ENCODE data around the gene TAS2R39. TPM values are rescaled to one million over a fixed set of nuclear protein-coding genes. Genes with fewer than 3 reads are reported as not detected.
"Not testable (repeated sequence)": the region's sequence is repeated elsewhere in the genome, so short reads cannot be mapped to it uniquely, and the experiment has no call there.

The TAS2R39 gene
- total RNA-seq (2014; rRNA removed; shearing (Covaris generic); ENCODE audit: low replicate concordance), result not detected in 2 replicates

DNA sequence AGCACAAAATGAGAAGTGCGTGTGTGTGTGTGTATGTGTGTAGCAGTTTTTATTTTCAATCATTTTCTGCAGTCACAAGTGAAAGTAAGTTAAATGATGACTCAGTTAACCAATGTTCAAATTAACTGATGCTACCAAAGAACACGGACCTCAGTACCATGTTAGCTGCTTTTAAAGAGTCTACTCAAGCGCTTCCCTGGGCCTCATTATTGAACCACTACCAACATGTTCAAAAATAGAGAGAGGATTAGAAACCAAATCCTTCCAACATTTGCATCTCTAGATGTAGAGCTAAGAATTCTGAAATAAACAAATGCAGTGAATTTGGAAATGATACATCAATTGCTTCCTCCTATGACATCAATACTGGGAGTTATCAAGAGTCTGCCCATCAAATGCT, at the start of gene TAS2R39:
TSS of gene TAS2R39 (plus strand) at position 396 of the 400 bp plus-strand sequence. CDS start at position 396, 0 bp downstream.
- DNase-seq, result no peak
- Histone ChIP-seq H3K4me3 (no peak within 1 kb of the TSS), H3K36me3 (no peaks in the 10 kb centered on the region), H3K9me3 (no peaks in the 10 kb centered on the region), H3K27me3 (no peaks in the 10 kb centered on the region)

DNA sequence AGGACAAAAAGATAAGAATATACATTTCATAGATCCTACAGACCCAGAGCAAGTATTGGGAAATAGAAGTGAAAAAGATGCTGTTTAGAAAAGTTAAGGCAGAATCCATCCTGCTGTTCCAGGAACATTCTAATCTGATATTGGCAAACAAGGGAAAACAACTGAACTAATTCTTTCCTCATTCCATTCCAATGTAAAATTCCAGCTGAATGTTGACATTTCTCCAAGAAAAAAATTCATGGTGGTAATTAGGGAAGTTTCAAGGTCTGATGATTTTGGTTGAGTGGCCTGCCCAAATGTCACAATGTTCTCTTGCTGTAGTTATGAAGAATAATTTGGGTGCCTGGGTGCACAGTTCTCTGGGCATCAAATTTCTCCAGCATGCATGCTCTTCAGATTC, 36.1 kb upstream of the TAS2R39 start:
- no peak overlapping the region for H3K4me3 ChIP-seq
- H3K36me3 ChIP-seq, result no peaks in the 10 kb centered on the region
- no peak for DNase-seq
- H3K9me3 ChIP-seq, result no peaks in the 10 kb centered on the region
- H3K27me3 ChIP-seq, result no peaks in the 10 kb centered on the region

DNA sequence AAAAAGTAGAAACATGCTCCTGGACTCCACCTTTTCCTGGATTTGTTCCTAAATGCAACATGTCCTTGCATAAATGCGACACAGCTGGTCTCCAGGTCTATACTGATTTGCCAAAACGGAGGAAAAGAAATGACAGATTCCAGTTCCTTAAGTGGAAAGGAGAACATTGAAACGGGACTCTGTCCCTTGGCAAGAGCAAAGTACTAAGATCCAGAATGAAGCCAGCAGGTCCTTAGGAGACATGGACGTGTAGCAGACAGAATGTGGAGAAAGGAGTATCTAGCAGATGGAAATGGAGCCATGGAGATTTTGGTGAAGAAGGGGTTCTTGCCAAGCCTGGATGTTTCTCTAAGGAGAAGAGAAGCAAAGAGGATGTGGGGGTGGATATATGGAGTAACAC, 35.2 kb upstream of the TAS2R39 start:
- Histone ChIP-seq H3K27me3 (no peaks in the 10 kb centered on the region), H3K9me3 (no peaks in the 10 kb centered on the region), H3K36me3 (no peaks in the 10 kb centered on the region), H3K4me3 (no peak overlapping the region)
- DNase-seq, result no peak

DNA sequence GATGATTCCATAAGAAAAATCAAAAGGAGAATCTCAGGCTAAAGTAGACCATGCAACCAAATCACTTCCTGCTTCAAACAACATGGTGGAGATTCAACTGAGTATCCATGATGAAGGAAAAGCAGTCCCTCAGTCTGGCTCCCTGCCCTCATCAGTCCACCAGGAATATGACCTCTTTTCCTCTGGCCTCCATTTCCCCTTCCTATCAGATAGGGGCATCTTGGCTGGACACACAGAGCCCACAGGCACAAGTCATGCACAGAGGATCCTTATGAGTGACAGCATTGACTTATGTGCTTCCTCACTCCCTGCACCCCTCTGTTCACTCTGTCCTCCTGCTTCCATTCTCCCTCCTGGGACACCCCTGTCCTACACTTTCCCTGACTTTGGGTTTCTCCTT, 34.6 kb upstream of the TAS2R39 start:
- Histone ChIP-seq H3K4me3 (no peak overlapping the region), H3K36me3 (no peaks in the 10 kb centered on the region), H3K27me3 (no peaks in the 10 kb centered on the region), H3K9me3 (no peaks in the 10 kb centered on the region)
- DNase-seq, result no peak

DNA sequence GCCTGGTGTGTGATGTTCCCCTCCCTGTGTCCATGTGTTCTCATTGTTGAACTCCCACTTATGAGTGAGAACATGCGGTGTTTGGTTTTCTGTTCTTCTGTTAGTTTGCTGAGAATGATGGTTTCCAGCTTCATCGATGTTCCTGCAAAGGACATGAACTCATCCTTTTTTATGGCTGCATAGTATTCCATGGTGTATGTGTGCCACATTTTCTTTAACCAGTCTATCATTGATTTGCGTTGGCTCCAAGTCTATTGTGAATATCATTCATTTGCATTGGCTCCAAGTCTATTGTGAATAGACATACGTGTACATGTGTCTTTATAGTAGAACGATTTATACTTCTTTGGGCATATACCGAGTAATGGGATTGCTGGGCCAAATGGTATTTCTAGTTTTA, 32.5 kb upstream of the TAS2R39 start:
- H3K36me3 ChIP-seq, H3K4me3 ChIP-seq, DNase-seq, H3K9me3 ChIP-seq, H3K27me3 ChIP-seq: not testable (repeated sequence)

DNA sequence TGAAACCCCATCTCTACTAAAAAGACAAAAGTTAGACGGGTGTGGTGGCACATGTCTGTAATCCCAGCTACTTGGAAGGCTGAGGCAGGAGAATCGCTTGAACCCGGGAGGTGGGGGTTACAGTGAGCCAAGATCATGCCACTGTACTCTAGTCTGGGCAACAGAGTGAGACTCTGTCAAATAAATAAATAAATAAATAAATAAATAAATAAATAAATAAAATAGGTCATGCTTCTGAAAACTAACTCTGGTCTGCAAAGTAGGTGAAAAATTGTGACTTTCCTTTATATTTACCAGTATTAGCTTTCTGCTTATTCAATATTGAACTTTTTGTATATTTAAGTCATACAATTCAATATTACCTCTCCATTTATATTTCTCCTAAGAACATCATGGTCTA, 24.6 kb upstream of the TAS2R39 start:
- H3K4me3 ChIP-seq, H3K27me3 ChIP-seq, H3K9me3 ChIP-seq, H3K36me3 ChIP-seq, DNase-seq: not testable (repeated sequence)

DNA sequence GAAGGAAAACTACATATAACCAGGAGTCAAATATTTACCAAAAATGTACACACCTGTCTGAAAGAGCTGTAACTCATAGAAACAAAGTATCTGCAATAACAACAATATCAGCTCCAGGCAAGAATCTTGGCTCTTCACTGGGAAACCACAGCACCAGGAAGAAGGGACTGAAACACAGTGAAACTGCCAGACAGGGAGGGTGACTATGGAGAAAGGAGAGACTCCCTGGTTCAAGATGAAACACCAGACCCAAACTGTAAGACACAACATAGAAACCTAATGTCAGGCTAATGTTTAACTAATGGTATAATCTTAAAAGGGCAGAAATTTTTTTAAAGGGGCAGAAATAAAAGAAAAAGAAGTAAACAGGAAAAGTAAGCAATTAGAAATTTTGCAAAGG, 11.5 kb upstream of the TAS2R39 start:
- no peaks in the 10 kb centered on the region for H3K9me3 ChIP-seq
- H3K27me3 ChIP-seq, result no peaks in the 10 kb centered on the region
- DNase-seq, result no peak
- no peaks in the 10 kb centered on the region for H3K36me3 ChIP-seq
- H3K4me3 ChIP-seq, result no peak overlapping the region

DNA sequence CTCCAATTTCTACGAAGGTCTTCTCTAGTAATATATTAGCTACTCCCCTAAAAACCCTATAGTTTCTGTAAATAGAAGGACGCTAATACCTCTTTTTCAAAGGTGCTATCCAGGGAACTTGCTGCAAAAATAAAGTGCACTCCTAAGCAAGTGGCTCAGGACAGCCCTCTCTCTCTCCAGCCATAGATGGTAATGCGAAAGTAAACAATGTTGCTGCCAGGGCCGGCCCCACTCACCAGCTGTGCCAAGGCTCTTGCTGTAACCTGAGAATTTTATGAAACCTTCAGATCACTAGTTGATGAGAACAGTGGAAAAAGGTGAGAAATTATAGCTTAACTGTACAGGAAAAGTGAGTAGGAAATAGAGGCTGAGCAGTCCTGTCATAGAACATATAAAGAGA, 10.9 kb upstream of the TAS2R39 start:
- Histone ChIP-seq H3K9me3 (no peaks in the 10 kb centered on the region), H3K36me3 (no peaks in the 10 kb centered on the region), H3K27me3 (no peaks in the 10 kb centered on the region), H3K4me3 (no peak overlapping the region)
- peak; percentile 50 for DNase-seq

DNA sequence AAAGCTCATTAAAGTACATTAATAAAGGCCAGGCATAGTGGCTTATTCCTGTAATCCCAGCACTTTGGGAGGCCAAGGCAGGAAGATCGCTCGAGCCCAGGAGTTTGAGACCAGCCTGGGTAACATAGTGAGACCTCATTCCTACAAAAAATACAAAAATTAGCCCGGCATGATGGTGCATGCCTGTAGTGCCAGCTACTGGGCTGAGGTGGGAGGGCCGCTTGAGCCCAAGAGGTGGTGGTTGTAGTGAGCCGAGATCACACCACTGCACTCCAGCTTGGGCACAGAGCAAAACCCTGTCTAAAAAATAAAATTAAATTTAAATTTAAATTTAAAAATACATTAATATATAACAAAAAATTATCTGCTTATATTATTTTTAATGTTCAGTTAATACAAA, 7.1 kb upstream of the TAS2R39 start:
- H3K27me3 ChIP-seq, result no peaks in the 10 kb centered on the region
- H3K9me3 ChIP-seq, result no peaks in the 10 kb centered on the region
- no peaks in the 10 kb centered on the region for H3K36me3 ChIP-seq
- no peak overlapping the region for H3K4me3 ChIP-seq
- no peak for DNase-seq

DNA sequence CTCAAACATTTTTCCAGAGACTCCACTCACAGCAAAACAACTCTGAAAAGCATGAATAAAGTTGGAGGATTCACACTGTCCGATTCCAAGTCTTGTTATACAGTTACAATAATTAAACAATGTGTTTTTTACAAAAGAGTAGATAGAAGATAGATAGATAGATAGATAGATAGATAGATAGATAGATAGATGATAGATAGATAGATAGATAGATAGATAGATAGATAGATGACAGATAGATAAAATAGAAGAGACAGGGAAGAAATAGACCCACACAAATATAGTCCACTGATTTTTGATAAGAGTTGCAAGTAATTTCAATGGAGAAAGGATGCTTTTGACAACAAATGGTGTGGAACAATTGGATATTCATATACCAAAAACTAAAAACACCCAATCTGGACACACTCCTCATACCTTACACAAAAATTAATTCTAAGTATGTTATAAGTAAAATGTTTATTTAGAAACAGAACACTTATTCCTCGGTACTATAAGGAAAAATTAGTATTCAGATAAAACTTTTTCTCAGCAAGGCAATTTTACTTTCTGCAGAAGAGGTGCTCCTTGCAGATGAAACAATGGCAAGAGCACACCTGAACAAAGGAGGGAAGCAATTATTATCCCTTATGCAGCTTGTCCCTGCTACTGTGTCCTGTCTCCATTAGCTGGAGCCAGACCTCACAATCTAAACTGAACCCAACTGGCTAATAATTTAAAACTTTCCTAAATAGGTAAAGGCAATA, 5.7 kb upstream of the TAS2R39 start:
- Histone ChIP-seq H3K36me3 (no peaks in the 10 kb centered on the region), H3K9me3 (no peaks in the 10 kb centered on the region), H3K4me3 (no peak overlapping the region), H3K27me3 (no peaks in the 10 kb centered on the region)
- no peak for DNase-seq

DNA sequence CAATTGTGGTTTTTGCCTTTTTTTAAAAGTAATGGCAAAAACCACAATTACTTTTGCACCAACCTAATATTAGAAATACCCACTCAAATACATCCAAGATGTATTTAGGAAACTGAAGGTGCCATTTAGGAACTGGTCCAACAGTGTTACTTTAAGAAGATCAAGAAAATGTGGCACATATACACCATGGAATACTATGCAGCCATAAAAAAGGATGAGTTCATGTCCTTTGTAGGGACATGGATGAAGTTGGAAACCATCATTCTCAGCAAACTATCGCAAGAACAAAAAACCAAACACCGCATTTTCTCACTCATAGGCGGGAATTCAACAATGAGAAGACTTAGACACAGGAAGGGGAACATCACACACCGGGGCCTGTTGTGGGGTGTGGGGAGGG, 2.4 kb upstream of the TAS2R39 start:
- H3K9me3 ChIP-seq, H3K36me3 ChIP-seq, DNase-seq, H3K4me3 ChIP-seq, H3K27me3 ChIP-seq: not testable (repeated sequence)

DNA sequence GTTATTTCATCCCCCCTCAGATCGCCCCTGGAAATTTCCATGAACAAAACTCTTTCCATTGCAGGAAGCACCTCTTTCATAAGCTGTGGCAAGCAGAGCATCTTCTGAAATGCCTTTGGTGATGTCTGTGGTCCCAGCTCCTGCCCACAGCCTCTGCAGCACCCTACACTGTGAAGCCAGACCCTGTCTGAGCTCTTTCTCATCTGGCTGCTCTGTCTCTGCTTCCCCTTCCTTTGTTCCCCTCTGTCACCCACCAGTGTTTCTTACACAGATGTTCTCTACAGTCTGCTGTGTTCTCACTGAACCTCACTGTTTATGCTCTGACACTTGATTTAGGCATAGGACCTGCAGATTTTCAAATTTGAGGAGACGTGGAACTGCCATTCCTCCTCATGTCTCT, 1.9 kb upstream of the TAS2R39 start:
- Histone ChIP-seq H3K36me3 (no peaks in the 10 kb centered on the region), H3K9me3 (no peaks in the 10 kb centered on the region), H3K4me3 (no peak overlapping the region), H3K27me3 (no peaks in the 10 kb centered on the region)
- no peak for DNase-seq

DNA sequence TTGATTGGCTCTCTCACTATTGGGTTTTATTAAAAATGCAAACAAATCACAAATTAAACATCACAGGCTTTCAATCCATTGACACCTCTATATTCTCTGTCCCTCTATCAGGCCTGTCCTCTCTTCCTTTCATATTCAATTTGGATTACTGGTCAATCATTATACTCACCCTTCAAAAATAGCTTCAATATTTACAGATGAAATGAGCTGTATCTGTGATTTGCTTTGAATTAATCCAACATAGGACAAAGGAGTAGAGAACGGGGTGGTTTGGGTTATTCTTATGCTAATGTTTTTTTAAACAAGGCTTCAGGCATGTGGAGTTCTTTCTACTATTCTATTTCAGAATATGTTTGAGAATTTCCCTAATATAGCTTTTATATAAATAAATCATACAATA, 2.3 kb downstream of the TAS2R39 start:
- Histone ChIP-seq H3K27me3 (no peaks in the 10 kb centered on the region), H3K9me3 (no peaks in the 10 kb centered on the region), H3K36me3 (no peaks in the 10 kb centered on the region), H3K4me3 (no peak overlapping the region)
- no peak for DNase-seq

DNA sequence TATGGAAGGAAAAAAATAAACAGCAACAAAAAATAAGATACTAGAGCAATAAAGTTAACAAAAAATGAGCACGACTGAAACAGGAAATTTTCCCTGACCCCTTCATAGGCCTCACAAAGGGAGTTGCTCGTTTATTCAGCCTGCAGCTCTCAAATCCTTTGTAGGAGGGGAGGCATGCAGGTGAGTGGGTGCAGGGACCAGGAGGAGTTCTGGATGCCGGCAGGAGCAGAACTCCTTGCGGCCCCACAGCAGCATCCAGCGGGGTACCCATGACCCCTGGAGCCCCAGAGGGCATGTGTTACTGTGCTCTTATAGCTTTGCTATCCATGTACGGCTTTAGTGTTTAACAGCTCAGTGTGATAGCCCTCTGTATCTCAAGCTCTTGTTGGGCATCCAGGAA, 5.8 kb downstream of the TAS2R39 start:
- no peak overlapping the region for H3K4me3 ChIP-seq

DNA sequence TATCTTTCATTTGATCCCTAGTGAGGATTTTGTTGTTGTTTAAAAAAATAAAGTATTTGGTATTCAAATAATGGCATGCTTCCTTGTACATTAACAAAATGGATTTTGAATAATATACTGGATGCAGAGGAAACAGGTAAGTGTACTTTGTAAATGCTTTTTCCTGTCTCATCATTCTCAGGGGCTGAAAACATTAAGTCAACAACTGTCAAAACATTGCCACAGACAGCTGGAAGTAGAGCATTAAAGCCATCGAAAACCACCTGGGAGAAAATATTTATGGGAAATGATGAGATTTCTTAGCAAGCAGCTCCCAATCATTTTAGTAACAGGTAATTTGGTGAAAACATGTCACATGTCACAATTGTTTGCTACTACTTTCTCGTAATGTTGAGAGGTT, 10.7 kb downstream of the TAS2R39 start:
- Histone ChIP-seq H3K27me3 (no peaks in the 10 kb centered on the region), H3K36me3 (no peaks in the 10 kb centered on the region), H3K9me3 (no peaks in the 10 kb centered on the region), H3K4me3 (no peak overlapping the region)
- DNase-seq, result no peak

More for the DNA sequence above, 5.8 kb downstream of the TAS2R39 start:
- no peaks in the 10 kb centered on the region for H3K9me3 ChIP-seq
- H3K36me3 ChIP-seq, result no peaks in the 10 kb centered on the region
- no peak for DNase-seq
- H3K27me3 ChIP-seq, result no peaks in the 10 kb centered on the region

DNA sequence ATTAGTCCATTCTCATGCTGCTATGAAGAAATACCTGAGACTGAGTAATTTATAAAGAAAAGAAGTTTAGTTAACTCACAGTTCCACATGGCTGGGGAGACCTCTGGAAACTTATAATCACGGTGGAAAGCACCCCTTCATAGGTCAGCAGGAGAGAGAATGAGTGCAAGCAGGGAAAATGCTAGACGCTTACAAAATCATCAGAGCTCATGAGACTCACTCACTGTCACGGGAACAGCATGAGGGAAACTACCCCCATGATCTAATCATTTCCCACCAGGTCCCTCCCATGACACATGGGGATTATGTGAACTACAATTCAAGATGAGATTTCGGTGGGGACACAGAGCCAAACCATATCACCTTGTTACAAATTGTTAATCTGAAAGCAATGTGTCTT, 15.8 kb downstream of the TAS2R39 start:
- H3K9me3 ChIP-seq, result no peaks in the 10 kb centered on the region
- no peaks in the 10 kb centered on the region for H3K27me3 ChIP-seq
- no peaks in the 10 kb centered on the region for H3K36me3 ChIP-seq
- DNase-seq, result no peak
- no peak overlapping the region for H3K4me3 ChIP-seq

DNA sequence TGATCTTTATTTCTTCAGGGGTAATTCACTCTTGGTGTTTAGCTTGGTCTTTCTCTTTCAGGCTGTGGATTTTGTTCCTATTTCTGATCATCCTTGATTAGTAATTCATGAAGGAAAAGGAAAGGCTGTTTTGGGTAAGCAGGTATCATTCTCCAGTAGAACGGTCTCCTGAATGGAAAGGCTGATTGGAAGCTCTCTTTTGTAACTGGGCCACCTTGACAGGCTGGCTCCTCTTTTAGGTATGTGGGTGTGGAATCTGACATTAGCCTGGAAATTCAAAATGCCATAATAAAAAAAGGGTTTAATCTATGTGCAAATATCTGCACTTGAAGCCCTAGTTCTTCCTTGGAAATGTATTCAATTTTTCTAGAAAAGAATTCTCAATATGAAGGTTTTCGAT, 18.9 kb downstream of the TAS2R39 start:
- DNase-seq, result no peak
- Histone ChIP-seq H3K9me3 (no peaks in the 10 kb centered on the region), H3K36me3 (no peaks in the 10 kb centered on the region), H3K4me3 (no peak overlapping the region), H3K27me3 (no peaks in the 10 kb centered on the region)

DNA sequence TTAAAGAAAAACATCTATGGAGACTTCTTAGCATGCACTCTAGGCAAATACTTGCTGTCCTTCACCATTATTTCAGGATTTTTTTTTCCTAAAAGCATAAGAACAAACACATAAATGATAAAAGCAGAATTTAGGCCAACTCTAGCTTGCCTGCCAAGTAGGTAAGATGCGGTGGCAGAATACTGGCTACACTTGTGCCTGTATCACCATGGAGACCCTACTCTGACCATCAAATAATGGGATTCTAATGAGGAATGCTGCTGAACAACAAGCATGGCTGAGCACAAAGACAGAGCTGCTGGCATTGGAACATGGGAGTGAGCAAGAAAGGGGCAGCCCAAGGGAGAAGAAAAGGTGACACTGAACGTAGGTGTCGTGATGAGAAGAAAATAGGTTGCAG, 20.2 kb downstream of the TAS2R39 start:
- no peaks in the 10 kb centered on the region for H3K9me3 ChIP-seq
- no peak overlapping the region for H3K4me3 ChIP-seq
- H3K27me3 ChIP-seq, result no peaks in the 10 kb centered on the region
- H3K36me3 ChIP-seq, result no peaks in the 10 kb centered on the region
- DNase-seq, result no peak

Measured in MG63 (cell line).